HG03565 (cell line): ENCODE results near the gene FOXO1.

ENCODE experiments used
- ATAC-seq: cut with Tn5 transposase; IDR thresholded peaks from one replicate; pipeline ENCODE4 v1.9.1; 2021; ENCODE audit warnings: mild to moderate bottlenecking, moderate library complexity; ENCODE audit not compliant: unreplicated experiment

The FOXO1 gene

DNA sequence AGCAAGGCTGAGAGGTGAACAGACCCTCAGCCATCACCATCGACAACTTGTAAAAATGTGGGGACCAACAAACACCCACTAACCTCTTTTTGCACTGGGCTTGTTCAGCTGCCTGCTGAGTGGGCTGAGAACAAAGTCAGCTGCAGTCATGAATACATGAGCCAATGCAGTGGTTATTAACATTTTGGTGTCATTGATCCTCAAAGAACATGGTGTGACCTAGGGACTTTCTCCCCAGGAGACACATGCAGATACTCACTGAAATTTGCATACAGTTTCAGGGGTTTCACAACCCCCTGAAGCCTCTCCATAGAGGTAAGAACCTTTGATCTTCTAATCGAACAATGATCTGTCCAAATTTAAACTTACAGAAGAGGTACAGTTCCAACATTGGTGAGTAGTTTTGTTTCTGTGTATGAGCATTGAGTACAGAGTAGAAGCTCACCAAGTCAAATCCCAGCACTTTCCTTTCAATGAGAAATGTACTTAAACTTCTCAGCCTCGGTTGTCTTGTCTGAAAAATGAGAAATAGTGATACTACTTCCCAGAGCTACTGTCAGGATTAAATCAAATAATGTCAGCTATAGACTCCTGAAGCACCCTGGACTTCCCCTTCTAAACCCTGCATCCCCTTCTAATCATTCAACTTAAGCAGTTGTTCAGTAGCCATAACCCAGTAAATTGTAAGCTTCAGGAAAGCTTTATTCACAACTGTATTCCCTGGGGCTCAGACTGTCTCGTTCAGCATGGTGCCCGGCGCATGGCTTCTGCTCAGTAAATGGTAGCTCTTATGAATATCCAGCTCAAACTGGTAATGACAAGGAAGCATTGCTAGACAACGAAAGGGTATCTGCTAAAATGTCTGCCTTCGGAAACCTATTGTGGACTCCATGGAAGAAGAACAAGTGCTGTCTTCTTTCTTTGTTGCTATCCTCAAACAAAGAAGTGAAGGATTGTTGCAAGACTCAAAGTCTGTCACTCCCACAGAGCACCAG, 148.7 kb downstream of the FOXO1 start:
- ATAC-seq = peak; percentile 90

DNA sequence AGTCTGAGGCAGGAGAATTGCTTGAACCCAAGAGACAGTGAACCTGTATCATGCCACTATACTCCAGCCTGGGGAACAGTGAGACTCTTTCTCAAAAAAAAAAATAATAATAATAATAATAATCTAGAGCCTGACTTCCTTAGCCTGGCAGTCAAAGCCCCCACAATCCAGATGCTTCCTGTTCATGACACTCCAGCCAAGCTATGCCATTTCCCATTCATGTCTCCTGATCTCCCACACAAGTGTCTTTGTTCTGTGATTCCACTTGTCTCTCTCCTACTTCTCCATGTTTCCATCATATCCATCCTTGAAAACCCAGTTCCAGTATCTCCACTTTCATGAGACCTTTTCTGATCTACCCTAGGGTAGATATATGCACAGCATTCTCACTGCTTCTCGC, 150.7 kb downstream of the FOXO1 start:
- no peak for ATAC-seq

- ATAC-seq = no peak
Observed at GRCh38 chr13:40514802-40515201, 151.6 kb downstream of the FOXO1 start.

- ATAC-seq = no peak
Observed at GRCh38 chr13:40509876-40510275, 156.6 kb downstream of the FOXO1 start.

DNA sequence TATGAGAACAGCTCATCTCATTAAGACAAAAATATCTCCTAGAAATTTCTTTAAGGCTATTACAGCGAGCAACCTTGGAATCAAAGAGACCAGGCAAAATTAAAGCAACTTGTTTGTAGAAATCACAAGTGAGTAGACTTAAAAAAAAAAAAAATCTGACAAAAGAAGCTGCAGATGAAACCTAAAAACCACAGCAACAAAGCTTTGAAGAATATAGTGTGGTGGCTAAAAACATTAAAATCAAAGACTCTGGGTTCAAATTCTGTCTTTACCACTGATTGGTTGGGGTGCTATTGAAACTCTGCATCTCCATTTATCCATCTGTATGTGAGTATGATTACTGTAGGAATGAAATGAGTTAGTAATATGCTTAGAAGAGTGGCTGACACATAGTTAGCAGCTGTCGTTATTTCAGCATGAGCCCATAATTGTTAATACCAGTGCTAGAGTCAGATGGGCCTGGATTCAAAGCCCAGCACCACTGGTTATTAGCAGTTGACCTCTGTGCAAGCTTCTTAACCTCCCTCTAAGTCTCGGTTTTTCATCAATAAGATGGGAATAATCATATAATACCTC, 157.6 kb downstream of the FOXO1 start:
- ATAC-seq = no peak

- ATAC-seq = no peak
Observed at GRCh38 chr13:40508127-40508526, 158.3 kb downstream of the FOXO1 start.

DNA sequence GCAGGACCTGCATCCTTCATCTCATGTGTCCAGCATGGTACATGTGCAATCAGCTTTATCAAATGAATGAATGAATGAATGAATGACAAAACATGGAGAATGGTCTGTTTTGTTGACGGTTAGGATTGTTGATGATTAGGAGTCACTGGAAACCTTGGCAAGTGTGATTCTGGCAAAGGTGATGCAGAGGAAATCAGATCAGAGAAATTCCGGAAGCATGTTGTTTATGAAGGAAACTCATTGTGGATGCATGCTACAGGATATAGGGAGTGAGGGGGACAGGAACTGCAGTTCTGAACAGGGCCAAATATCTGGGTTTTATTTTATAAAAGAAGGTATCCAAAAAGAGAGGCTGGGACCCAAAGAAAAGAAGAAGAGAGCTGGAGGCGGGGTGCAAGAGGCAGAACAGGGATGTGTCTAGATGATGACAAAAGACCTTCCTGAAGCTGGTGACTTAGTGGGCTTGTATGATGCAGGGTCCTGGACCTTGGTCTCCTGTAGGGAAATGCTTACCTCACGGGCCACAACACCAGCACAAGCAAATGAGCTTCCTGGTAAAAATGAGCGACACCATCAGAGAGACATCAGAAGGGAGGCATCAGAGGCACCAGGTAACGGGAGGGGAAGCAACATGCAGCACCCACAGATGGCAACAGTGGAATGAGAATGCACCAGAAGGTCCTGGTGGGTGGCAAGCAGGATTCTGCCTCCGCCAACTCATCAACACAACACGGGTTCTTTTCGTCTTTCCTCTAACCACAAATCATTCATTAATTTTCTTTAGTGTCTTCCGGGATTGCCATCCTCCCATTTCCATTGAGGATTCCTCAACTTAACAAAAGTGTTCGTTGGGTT, 159.6 kb downstream of the FOXO1 start:
- ATAC-seq = no peak
